Stimulated activated CD4-positive, alpha-beta T cell treated with anti-CD3 and anti-CD28 coated beads, TNF-alpha, amount 100 ng/mL, for 1 hour (primary cell): ENCODE measurements around the gene NPC2.
"Not testable (repeated sequence)": the region's sequence is repeated elsewhere in the genome, so short reads cannot be mapped to it uniquely, and the experiment has no call there.

ENCODE experiments used
- DNase-seq, 3 donors: peaks; one replicate each; pipeline ENCODE4 v3.0.0-alpha.2; 2020; ENCODE audit warnings: low read depth in 3 of 3, low spot score in 1 of 3

NPC2 gene

GRCh38 chr14:74492776-74493342, at the start of gene NPC2:
NPC2 (minus strand) TSS chr14:74493305; CDS start chr14:74493274, 31 bp downstream.
- no peak for DNase-seq

- no peak for DNase-seq
Measured at GRCh38 chr14:74542056-74542685, 49.1 kb upstream of the NPC2 start.

- DNase-seq: no peak
Measured at GRCh38 chr14:74541225-74541624, 48.1 kb upstream of the NPC2 start.

- no peak for DNase-seq
Measured at GRCh38 chr14:74539503-74539902, 46.4 kb upstream of the NPC2 start.

- no peak for DNase-seq
Measured at GRCh38 chr14:74538411-74539391, 45.6 kb upstream of the NPC2 start.

- DNase-seq: not testable (repeated sequence)
Measured at GRCh38 chr14:74536336-74536735, 43.2 kb upstream of the NPC2 start.

GRCh38 chr14:74535756-74536325, 42.7 kb upstream of the NPC2 start:
- no peak for DNase-seq

- no peak for DNase-seq
Measured at GRCh38 chr14:74533576-74533975, 40.5 kb upstream of the NPC2 start.

- DNase-seq: no peak
Measured at GRCh38 chr14:74532246-74532645, 39.1 kb upstream of the NPC2 start.

- no peak for DNase-seq
Measured at GRCh38 chr14:74531467-74531866, 38.4 kb upstream of the NPC2 start.

GRCh38 chr14:74531006-74531405, 37.9 kb upstream of the NPC2 start:
- no peak for DNase-seq

- DNase-seq: no peak
Measured at GRCh38 chr14:74528886-74529285, 35.8 kb upstream of the NPC2 start.

GRCh38 chr14:74528406-74528805, 35.3 kb upstream of the NPC2 start:
- DNase-seq: no peak

- DNase-seq: no peak
Measured at GRCh38 chr14:74527736-74528280, 34.7 kb upstream of the NPC2 start.

- no peak for DNase-seq
Measured at GRCh38 chr14:74526854-74527585, 33.9 kb upstream of the NPC2 start.

- DNase-seq: no peak
Measured at GRCh38 chr14:74525361-74525851, 32.3 kb upstream of the NPC2 start.

- DNase-seq: no peak
Measured at GRCh38 chr14:74524812-74525135, 31.7 kb upstream of the NPC2 start.

- DNase-seq: no peak
Measured at GRCh38 chr14:74524076-74524811, 31.1 kb upstream of the NPC2 start.

GRCh38 chr14:74522740-74523139, 29.6 kb upstream of the NPC2 start:
- DNase-seq: no peak

- no peak for DNase-seq
Measured at GRCh38 chr14:74521756-74522155, 28.7 kb upstream of the NPC2 start.
